BJ (cell line): Measurements from ENCODE around the gene ITM2C. TPM values are rescaled to one million over a fixed set of nuclear protein-coding genes. Genes with fewer than 3 reads are reported as not detected.

ENCODE experiments used
- CTCF ChIA-PET: fragments of 350-600 bp; formaldehyde crosslinking; extraction: SDS; loops from one replicate; lab custom pipeline; 2021; ENCODE audit warnings: antibody characterized with exemption, inconsistent platforms; lab: Yijun Ruan, JAX
- POLR2A ChIA-PET: fragments of 300-600 bp; sonication (Branson Sonifier 250); formaldehyde crosslinking; extraction: SDS; loops from one replicate; lab custom pipeline; 2021; ENCODE audit warnings: antibody characterized with exemption; lab: Charles Lee
- DNase-seq: peaks from one replicate; pipeline ENCODE4 v3.0.0-alpha.2; 2011; ENCODE audit warnings: low read depth
- H3K27me3 ChIP-seq: 2 replicates; pipeline ENCODE4 v1.6.0; 2011; ENCODE audit warnings: low read length; ENCODE audit not compliant: control insufficient read depth, insufficient read depth
- H3K36me3 ChIP-seq: 2 replicates; pipeline ENCODE4 v1.5.1; 2011; ENCODE audit warnings: low read length; ENCODE audit not compliant: control insufficient read depth, insufficient read depth
- H3K4me3 ChIP-seq: 2 replicates; pipeline ENCODE4 v1.5.1; 2011; ENCODE audit warnings: low read depth, mild to moderate bottlenecking, control low read depth, low read length
- CTCF ChIP-seq: IDR thresholded peaks from 2 replicates; pipeline ENCODE4 v1.5.1; 2011; ENCODE audit warnings: low read depth, mild to moderate bottlenecking, control low read depth, inconsistent platforms, low read length, moderate library complexity; ENCODE audit not compliant: insufficient read depth
- polyA plus RNA-seq: library from polyadenylated mRNA; depleted of rRNA; stranded (reverse); fragments of >200 nt; gene quantifications from 2 replicates; pipeline ENCODE4 v1.2.3, GENCODE V29; 2011

The ITM2C gene
- polyA plus RNA-seq, 1 experiment, result 885 TPM

GRCh38 chr2:230821991-230822520 lies 42.7 kb upstream of the ITM2C start:
- TF ChIP-seq CTCF, result no peak
- POLR2A ChIA-PET, result no interaction called here
- Histone ChIP-seq H3K27me3 (peaks cover 1% of the 10 kb centered on the region; the same call in 1 of the 2 replicates), H3K36me3 (peaks cover 3% of the 10 kb centered on the region; the same call in 1 of the 2 replicates), H3K4me3 (no peak overlapping the region)
- no peak for DNase-seq
- CTCF ChIA-PET, result interaction anchor here (0.7 to 3.5 kb wide), 5 partner anchors 10 to 165 kb away, joined by 3 to 87 read pairs (median 14); no protein-coding TSS in a partner anchor

DNA sequence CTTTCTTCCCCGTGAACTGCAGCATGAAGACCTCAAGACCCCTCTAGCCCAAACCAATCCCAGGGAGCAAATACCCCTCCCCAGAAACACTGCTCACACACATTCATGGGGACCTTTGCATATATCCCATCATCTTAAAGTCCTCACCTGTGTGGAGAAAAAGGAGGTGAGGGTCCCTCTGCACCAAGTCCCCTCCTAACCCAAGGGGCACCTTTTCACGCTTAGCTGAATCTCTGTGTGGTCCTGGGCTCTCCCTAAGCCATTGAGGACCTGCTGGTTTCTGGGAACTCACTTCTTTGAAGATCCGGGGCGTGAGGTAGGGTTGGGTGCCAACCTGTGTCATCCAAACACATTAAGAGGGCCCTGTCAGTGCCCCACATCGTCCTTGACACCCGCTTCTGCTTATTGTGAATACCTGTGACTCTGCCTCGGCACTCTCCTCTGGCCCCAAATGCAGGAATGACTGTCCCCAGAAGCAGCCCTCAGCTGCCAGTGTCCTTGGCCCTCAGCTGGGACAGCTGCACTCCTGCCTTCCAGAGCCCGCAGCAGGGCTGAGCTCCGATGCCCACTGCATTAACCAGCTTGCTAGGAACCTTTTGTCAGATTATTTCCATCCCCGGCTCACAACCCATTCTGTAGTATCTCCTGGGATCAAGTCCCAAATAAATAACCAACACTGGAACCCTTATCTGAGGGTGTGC lies 41.3 kb upstream of the ITM2C start:
- peaks cover 3% of the 10 kb centered on the region; the same call in 1 of the 2 replicates for H3K36me3 ChIP-seq
- ChIA-PET POLR2A (no interaction called here), CTCF (interaction anchor here (0.5 to 3.5 kb wide), 16 partner anchors 8 to 232 kb away, joined by 3 to 87 read pairs (median 5); no protein-coding TSS in a partner anchor)
- no peak for TF ChIP-seq CTCF
- DNase-seq, result no peak
- H3K27me3 ChIP-seq, result peaks cover 4% of the 10 kb centered on the region; the same call in 1 of the 2 replicates
- no peak overlapping the region for H3K4me3 ChIP-seq

DNA sequence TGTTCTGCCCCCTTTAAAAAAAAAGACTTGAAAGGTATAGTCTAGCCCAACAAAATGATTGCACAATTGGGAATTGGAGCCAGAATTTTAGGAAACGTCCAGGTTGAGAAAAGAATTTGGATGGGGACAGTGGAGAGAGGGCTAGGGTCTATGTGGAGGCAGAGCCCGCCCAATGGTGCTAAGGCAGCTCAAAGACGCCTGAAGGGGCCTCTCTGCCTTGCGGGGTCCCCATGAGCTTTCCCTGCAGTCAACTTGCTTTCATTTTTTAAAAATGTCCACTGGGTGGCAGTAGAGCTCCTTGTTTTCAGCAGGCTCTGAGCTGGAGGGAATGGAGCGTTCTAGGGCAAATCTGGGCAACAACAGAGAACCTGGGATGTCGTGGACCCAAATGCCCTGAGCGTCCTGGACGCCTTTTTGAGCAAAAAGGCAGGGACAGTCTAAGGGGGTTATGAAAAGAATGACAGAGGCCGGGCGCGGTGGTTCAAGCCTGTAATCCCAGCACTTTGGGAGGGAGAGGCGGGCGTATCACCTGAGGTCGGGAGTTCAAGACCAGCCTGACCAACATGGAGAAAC lies 40.2 kb upstream of the ITM2C start:
- POLR2A ChIA-PET, result no interaction called here
- Histone ChIP-seq H3K4me3 (peak overlapping the region; percentile 1; the same call in 1 of the 2 replicates), H3K36me3 (no peaks in the 10 kb centered on the region), H3K27me3 (peaks cover 4% of the 10 kb centered on the region; the same call in 1 of the 2 replicates)
- CTCF ChIA-PET, result interaction anchor here (0.6 to 3.5 kb wide), 27 partner anchors 8 to 736 kb away, joined by 3 to 87 read pairs (median 4); no protein-coding TSS in a partner anchor
- DNase-seq, result no peak
- peak; percentile 69 for TF ChIP-seq CTCF

GRCh38 chr2:230825354-230825753 lies 39.4 kb upstream of the ITM2C start:
- ChIA-PET CTCF (interaction anchor here (0.9 to 1.9 kb wide), 2 partner anchors 8 to 157 kb away, joined by 3 to 13 read pairs; no protein-coding TSS in a partner anchor), POLR2A (no interaction called here)
- Histone ChIP-seq H3K27me3 (peaks cover 4% of the 10 kb centered on the region; the same call in 1 of the 2 replicates), H3K4me3 (no peak overlapping the region), H3K36me3 (no peaks in the 10 kb centered on the region)
- TF ChIP-seq CTCF, result no peak
- DNase-seq, result no peak

- Histone ChIP-seq H3K27me3 (peaks cover 9% of the 10 kb centered on the region), H3K36me3 (no peaks in the 10 kb centered on the region), H3K4me3 (no peak overlapping the region)
- ChIA-PET CTCF (interaction anchor here (1.2 kb wide), 1 partner anchor 160 kb away, joined by 7 read pairs; no protein-coding TSS in a partner anchor), POLR2A (no interaction called here)
- no peak for DNase-seq
- TF ChIP-seq CTCF, result no peak
These were observed 36.9 kb upstream of the ITM2C start for GRCh38 chr2:230827774-230828271.
